Measurements from ENCODE around the gene SLC35G1. TPM values are rescaled to one million over a fixed set of nuclear protein-coding genes. Genes with fewer than 3 reads are reported as not detected.

The SLC35G1 gene
- total RNA-seq, 4 donors from 2014 or later: 3.4 to 5.7 (median 3.5) TPM

DNA sequence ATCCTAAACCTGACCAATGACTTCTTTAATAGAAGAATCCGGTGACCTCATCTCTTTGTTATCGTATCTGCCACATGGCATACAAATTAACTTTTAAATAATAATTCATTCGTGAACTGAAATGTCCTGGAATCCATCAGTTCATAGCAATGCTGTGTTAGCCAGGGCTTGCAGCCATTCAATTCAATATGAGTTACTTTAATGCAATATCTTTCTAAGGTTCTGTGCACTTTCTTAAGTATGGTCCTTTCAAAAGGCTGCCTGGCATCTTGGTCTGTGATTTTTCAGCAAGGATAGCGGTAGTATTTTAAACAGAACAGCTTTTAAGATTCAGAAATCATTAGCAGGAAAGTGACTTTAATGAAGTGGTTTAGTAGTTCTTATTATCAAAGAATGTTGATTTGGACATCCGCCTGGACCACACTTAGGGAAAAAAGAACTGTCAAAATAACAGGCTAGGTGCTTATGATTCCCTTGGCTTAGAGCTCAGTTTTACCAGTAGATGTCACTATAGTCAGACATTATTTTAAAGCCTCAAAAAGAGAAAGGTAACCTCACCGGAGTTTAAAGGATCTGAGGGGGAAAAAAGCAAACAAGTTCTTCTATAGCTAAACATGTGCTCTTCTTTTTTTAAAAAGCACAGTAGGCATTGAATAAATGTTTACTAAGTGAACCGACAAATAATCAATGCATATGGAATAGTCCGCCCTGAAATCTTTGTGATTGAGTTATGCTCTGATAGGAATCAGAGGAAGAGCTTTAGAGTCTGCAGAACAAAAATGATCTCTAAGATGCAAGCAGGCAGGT lies 22.7 kb downstream of the SLC35G1 start:
- 55 to 59% methylated on average over 8 of the region's 8 CpGs for WGBS, 2 donors
- Histone ChIP-seq H3K4me3 (peak overlapping the region in 1 of 4 donors; percentile 16), H3K27me3 (no peaks in the 10 kb centered on the region), H3K27ac (no peak overlapping the region), H3K36me3 (no peaks in the 10 kb centered on the region), H3K4me1 (peaks cover 0 to 6% (median 0%) of the 10 kb centered on the region in 3 donors), H3K9me3 (no peaks in the 10 kb centered on the region)
- intact Hi-C loops (cut with DNase I): loop anchor here (5.0 kb wide), 1 partner anchor 406 kb away; no protein-coding TSS in a partner anchor
- no peak for DNase-seq
- TF ChIP-seq, protein P1, sequence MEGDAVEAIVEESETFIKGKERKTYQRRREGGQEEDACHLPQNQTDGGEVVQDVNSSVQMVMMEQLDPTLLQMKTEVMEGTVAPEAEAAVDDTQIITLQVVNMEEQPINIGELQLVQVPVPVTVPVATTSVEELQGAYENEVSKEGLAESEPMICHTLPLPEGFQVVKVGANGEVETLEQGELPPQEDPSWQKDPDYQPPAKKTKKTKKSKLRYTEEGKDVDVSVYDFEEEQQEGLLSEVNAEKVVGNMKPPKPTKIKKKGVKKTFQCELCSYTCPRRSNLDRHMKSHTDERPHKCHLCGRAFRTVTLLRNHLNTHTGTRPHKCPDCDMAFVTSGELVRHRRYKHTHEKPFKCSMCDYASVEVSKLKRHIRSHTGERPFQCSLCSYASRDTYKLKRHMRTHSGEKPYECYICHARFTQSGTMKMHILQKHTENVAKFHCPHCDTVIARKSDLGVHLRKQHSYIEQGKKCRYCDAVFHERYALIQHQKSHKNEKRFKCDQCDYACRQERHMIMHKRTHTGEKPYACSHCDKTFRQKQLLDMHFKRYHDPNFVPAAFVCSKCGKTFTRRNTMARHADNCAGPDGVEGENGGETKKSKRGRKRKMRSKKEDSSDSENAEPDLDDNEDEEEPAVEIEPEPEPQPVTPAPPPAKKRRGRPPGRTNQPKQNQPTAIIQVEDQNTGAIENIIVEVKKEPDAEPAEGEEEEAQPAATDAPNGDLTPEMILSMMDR (IDR thresholded peaks at IDR 0.05): peak in 3 of 6 experiments; percentile 47 to 65 (median 49)
- no peak for TF ChIP-seq POLR2A (IDR thresholded peaks at IDR 0.05)

DNA sequence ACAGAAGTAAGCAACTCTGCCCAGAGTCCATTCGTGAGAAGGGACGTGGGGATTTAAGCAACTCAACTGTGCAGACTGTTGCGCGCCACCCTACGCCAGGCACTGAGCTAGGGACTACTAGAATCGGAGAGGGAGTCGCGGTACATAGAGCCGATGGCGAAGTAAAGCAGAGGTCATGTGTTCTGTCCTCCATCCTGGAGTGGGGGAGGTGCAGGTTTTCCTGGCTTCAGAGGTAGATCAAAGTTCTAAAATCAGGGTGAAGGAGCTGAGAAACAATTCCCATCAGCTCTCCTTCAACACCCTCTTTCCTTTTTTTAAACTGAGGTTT lies 23.2 kb downstream of the SLC35G1 start:
- intact Hi-C loops (cut with DNase I): loop anchor here (5.0 kb wide), 1 partner anchor 405 kb away; no protein-coding TSS in a partner anchor
- Histone ChIP-seq H3K27ac (no peak overlapping the region), H3K4me1 (peaks cover 0 to 6% (median 0%) of the 10 kb centered on the region in 3 donors), H3K9me3 (no peaks in the 10 kb centered on the region), H3K36me3 (no peaks in the 10 kb centered on the region), H3K27me3 (no peaks in the 10 kb centered on the region), H3K4me3 (peak overlapping the region in 1 of 4 donors; percentile 16)
- TF ChIP-seq POLR2A (IDR thresholded peaks at IDR 0.05): no peak
- TF ChIP-seq, protein P1 (IDR thresholded peaks at IDR 0.05): no peak
- 73 to 82% methylated on average over 10 of the region's 10 CpGs for WGBS, 2 donors
- no peak for DNase-seq

DNA sequence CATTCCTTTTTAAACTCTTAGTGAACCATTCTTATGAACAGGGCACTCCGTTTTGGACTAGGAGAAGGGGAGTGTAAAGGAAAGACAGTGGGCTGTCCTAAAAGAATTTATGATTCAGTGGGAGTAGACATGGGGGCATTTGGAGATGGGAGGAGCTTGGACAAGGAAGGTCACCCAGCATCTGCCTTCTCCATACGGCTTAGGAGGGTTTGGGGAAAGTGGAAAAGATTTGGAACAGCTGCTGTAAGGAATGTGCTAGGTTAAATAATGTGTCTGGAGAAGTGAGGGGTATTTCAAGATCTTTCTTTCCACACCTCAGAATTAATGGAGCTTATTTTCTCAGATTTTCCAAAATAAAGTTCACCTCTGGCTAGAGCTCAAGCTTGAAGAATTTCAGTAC lies 24.0 kb downstream of the SLC35G1 start:
- no peaks in the 10 kb centered on the region for H3K9me3 ChIP-seq
- DNase-seq: no peak
- no peak overlapping the region for H3K27ac ChIP-seq
- no peaks in the 10 kb centered on the region for H3K36me3 ChIP-seq
- H3K4me3 ChIP-seq: no peak overlapping the region
- WGBS, 2 donors: 59 to 62% methylated on average over 2 of the region's 2 CpGs
- no peak for TF ChIP-seq POLR2A (IDR thresholded peaks at IDR 0.05)
- TF ChIP-seq, protein P1 (IDR thresholded peaks at IDR 0.05): no peak
- H3K4me1 ChIP-seq: peaks cover 0 to 6% (median 0%) of the 10 kb centered on the region in 3 donors
- intact Hi-C loops (cut with DNase I): loop anchor here (5.0 kb wide), 1 partner anchor 404 kb away; no protein-coding TSS in a partner anchor
- H3K27me3 ChIP-seq: no peaks in the 10 kb centered on the region

DNA sequence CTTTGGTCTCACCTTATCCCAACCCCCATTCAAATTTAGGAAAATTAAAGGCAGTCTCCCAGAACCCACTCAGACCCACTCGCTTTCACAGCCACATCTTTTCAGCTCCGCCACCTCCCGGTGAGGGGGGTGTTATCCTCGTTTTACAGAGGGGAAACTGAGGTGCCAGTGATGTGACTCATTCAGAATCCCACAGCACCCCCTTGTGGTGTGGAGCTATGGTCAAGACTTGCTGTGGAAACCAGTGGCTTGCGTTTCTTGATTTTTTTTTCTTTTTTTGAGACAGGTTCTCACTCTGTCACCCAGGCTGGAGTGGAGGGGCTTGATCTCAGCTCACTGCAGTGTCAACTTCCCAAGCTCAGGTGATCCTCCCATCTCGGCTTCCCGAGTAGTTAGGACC lies 27.6 kb downstream of the SLC35G1 start:
- intact Hi-C loops (cut with DNase I): no loop called here
- DNase-seq: no peak
- Histone ChIP-seq H3K27ac (no peak overlapping the region), H3K4me3 (no peak overlapping the region), H3K4me1 (peaks cover 0 to 8% (median 0%) of the 10 kb centered on the region in 3 donors), H3K9me3 (no peaks in the 10 kb centered on the region), H3K27me3 (no peaks in the 10 kb centered on the region), H3K36me3 (no peaks in the 10 kb centered on the region)
- TF ChIP-seq POLR2A (IDR thresholded peaks at IDR 0.05): no peak
- TF ChIP-seq, protein P1 (IDR thresholded peaks at IDR 0.05): peak in 2 of 6 experiments; percentile 17 to 30
- WGBS, 2 donors: 76 to 86% methylated on average over 7 of the region's 7 CpGs

DNA sequence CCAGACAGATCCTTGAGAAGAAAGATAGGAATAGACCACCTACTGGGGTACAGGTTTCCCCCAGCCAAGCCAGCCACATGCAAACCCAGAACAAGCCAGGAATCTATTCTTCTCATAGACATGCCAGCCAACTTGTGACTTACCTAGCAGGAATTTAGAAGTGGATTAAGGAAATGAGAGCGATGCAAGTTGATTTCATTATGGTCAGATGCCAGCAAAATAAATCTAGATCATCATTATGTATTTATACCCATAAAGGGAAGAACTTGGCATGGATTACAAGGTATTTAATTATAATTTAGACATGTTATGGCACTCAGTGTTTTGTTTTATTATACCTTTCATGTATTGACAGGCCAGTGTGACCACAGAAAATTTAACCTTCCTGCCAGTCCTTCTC lies 32.8 kb downstream of the SLC35G1 start:
- Histone ChIP-seq H3K27ac (no peak overlapping the region), H3K9me3 (no peaks in the 10 kb centered on the region), H3K4me1 (peaks cover 0 to 8% (median 0%) of the 10 kb centered on the region in 3 donors), H3K4me3 (no peak overlapping the region), H3K27me3 (no peaks in the 10 kb centered on the region), H3K36me3 (no peaks in the 10 kb centered on the region)
- intact Hi-C loops (cut with DNase I): no loop called here
- TF ChIP-seq, protein P1 (IDR thresholded peaks at IDR 0.05): no peak
- no peak for TF ChIP-seq POLR2A (IDR thresholded peaks at IDR 0.05)
- 38 to 67% methylated on average over 1 of the region's 1 CpG for WGBS, 2 donors
- no peak for DNase-seq
